GM21737 (cell line): ENCODE measurements around the gene TSC22D4.

ENCODE experiments used
- ATAC-seq: cut with Tn5 transposase; IDR thresholded peaks from one replicate; pipeline ENCODE4 v1.9.1; 2021; ENCODE audit warnings: mild to moderate bottlenecking, moderate library complexity; ENCODE audit not compliant: unreplicated experiment

Gene TSC22D4

GRCh38 chr7:100493476-100494264 lies 14.7 kb upstream of the TSC22D4 start:
- no peak for ATAC-seq

- no peak for ATAC-seq
Measured at GRCh38 chr7:100492738-100493475, 13.9 kb upstream of the TSC22D4 start.

DNA sequence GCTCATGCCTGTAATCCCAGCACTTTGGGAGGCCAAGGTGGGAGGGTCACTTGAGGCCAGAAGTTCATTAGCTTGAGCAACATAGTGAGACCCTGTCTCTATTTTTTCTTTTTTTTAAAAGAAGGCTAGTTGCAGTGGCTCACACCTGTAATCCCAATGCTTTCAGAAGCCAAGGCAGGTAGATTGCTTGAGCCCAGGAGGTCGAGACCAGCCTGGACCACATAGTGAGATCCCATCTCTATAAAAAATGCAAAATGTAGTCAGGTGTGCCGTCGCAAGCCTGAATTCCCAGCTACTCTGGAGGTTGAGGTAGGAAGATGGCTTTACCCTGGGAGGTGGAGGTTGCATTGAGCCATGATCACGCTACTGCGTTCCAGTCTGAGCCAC lies 12.2 kb upstream of the TSC22D4 start:
- no peak for ATAC-seq

DNA sequence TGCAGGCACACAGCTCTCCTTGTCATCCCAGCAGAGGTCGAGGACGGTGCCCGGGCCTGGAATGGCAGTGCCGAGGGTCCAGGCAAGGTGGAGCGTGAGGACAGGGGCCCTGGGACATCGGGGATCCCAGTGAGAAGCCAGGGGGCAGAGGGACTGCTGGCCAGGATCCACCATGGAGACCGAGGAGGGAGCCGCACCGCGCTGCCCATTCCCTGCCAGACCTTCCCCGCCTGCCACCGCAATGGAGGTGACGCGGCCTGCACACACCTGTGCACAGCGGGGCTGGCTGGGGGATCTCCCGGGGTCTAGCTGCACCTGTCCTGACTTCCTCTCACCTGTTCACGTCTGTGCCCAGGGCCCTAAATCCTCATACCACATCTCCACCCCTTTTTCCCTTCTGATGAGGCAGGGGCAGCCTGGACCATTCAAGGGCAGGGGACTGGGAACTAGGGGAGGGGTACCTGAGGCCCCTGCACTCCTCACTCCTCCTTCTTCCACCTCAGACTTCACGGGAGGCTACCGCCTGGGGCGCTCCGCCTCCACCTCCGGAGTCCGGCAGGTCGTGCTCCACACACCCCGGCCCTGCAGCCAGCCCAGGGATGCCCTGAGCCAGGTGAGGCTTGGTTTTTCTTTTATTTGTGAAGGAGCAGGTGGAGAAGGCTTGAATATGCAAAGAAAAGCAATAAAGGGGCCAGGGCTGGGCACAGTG lies 11.6 kb upstream of the TSC22D4 start:
- ATAC-seq = no peak

GRCh38 chr7:100489824-100490223 lies 10.8 kb upstream of the TSC22D4 start:
- ATAC-seq = no peak

DNA sequence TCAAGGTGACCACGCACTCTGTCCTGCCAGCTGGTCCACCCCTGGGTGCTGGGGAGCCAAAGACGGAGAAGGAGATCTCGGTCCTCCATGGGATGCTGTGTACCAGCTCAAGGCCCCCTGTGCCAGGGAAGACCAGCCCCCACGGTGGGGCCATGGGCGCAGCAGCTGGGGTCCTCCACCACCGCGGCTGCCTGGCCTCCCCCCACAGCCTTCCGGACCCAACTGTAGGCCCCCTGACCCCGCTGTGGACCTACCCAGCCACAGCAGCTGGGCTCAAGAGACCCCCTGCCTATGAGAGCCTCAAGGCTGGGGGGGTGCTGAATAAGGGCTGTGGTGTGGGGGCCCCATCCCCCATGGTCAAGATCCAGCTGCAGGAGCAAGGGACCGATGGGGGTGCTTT lies 10.1 kb upstream of the TSC22D4 start:
- ATAC-seq = no peak

GRCh38 chr7:100488333-100489095 lies 9.5 kb upstream of the TSC22D4 start:
- no peak for ATAC-seq

DNA sequence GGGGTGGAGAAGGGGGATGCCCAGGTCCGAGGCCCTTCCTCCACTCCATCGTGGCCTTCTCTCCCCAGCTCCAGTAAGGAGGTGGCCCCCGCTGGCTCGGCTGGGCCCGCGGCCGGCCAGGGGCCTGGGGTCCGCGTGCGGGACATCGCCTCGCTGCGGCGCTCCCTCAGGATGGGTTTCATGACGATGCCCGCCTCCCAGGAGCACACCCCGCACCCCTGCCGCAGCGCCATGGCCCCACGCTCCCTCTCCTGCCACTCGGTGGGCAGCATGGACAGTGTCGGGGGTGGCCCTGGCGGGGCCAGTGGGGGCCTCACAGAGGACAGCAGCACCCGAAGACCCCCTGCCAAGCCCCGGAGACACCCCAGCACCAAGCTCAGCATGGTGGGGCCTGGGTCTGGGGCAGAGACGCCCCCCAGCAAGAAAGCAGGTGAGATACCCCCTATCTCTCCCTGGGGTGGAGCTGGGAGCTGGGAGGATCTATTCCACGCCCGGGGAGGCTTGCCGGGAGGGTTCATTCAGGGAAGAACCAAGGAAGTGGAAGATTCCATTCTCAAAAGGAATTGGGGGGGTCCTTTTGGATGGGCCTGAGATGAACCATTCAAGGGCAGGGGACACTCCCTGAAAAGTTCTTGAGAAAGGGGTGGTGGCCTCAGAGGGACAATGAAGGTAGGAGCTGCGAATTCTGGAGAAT lies 7.9 kb upstream of the TSC22D4 start:
- ATAC-seq = no peak

- no peak for ATAC-seq
Measured at GRCh38 chr7:100486111-100486636, 7.2 kb upstream of the TSC22D4 start.

DNA sequence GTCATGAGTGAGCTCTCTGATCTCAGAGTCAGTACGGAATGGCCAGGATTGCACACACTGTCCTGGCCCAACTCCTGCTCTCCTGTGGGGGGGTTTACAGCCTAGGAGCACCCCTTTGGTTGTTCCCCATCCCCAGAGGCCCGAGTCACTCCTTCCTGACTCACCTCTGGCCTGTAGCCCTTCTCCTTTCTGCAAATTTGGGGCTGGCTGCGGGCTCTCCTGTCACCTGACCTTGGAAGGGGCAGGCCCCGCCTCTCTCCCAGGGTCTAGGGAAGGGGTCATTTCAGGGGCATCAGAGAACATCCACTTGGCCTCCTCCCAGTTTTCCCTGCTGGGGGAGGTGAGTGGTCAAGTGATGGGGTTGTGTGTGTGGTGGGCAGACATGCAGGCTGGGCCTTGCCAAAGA lies 6.5 kb upstream of the TSC22D4 start:
- ATAC-seq = no peak

- ATAC-seq = no peak
Measured at GRCh38 chr7:100484673-100485045, 5.6 kb upstream of the TSC22D4 start.

DNA sequence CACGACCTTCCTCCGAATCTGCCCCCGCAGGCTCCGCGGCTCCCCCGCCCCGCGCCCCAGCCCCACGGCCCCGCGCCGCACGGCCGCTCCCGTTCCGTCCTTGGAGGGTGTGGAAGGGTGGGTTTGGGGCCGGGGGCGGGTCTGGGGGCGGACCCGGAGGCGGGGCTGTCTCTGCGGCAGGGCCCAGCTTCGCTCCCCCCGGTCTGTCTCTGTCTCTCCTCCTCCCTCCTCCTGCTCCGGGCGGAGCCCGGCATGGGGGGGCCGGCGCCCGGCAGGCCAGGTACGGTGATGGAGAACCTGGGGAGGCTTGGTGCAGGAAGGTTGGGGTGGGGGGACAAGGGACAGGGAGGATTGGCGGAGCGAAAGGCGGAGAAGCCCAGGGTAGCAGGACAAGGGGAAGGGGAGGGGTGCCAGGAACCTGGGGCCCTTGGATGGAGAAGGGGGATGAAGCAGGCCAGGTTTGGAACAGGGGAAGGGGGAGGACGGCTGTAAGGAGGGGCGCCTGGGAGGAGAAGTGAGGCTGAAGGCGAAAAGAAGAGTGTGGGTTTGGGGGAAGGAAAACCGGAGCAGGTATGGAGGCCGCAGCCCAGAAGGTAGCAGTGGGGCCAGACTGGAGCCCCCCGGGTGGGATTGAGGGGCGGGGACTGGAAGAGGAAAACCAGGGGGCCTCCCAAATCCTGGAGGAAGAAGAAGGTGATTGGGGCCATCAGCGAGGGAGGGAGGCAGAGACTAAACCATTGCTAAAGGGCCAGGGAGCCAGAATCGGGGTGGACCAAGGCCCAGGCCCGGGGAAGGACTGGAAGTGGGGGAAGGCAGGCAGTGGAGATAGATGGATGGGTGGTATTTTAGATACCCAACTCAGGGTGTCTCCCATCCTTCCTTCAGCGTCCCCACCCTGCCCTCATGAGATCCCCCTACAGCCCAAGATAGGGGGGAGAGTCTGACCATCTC lies 5.0 kb upstream of the TSC22D4 start, which contains the start of gene NYAP1:
Gene NYAP1 (plus strand): TSS at position 206 of the 951 bp plus-strand sequence. CDS start 1,385 bp downstream, outside the sequence.
- peak; percentile 6 for ATAC-seq

DNA sequence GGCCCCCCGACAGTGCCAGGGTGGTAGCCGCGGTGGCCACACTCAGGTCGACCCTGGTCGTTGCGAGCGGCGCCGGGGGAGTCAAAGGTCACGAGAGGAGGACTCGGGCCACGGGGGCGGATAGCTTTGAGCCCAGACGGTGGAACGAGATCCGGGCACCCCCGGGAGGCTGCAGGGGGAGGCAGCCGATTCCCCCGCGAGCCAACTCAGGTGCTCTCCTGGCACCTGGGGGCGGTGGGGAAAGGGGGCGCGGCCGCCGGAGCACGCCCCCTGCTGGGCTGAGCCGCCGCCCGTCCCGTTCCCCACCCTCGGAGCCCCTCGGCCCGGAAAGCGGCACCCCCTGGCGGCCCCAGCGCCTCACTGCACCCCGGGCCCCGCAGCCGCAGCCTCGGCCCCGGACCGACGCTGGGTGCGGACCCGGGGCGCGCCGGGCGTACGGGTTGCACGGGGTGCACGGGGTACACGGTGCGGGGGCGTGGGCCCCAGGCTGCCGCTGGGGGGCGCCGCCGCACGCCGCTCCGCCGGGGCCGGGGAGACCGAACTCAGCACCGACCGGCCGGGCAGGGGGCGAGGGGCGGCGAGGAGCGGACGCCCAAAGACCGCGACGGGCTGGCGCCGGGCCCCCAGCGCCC lies 4.2 kb upstream of the TSC22D4 start:
- peak; percentile 53 for ATAC-seq

DNA sequence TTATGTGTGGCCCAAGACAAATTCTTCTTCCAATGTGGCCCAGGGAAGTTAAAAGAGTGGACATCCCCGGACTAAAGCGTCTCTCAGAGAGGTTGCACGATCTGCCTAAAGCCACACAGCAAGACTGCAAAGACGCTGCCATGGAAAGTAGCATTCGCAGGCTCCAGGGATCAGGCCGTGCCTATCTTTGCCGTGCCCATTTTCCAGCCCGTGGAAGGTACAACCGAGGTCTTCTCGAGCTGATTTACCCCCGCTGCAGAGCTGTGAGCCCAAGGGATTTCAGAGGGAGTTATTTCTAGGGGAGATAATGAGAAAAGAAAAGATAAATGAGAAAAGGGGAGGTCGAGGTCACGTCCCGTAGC lies 3.7 kb upstream of the TSC22D4 start:
- no peak for ATAC-seq

GRCh38 chr7:100481466-100481865 lies 2.5 kb upstream of the TSC22D4 start:
- ATAC-seq = no peak

DNA sequence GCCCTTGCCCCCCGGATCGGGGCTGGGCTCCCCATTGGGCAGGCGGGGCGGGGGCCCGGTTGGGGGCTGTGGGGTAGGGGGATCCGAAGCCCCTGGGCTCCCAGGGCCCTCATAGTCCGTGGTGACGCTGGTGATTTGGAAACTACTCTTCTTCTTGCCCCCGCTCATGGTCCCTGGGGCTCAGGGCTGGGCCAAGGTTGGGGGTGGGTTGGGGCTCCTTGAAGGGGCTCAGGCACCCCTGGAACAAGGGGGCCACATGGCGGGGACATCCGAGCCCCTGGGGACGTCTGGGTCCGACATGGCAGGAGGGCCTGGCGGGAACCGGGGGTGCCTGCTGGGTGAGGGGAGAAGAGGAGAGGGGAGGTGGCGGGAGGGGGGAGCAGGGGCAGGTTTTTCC lies 1.1 kb downstream of the TSC22D4 start:
- no peak for ATAC-seq

DNA sequence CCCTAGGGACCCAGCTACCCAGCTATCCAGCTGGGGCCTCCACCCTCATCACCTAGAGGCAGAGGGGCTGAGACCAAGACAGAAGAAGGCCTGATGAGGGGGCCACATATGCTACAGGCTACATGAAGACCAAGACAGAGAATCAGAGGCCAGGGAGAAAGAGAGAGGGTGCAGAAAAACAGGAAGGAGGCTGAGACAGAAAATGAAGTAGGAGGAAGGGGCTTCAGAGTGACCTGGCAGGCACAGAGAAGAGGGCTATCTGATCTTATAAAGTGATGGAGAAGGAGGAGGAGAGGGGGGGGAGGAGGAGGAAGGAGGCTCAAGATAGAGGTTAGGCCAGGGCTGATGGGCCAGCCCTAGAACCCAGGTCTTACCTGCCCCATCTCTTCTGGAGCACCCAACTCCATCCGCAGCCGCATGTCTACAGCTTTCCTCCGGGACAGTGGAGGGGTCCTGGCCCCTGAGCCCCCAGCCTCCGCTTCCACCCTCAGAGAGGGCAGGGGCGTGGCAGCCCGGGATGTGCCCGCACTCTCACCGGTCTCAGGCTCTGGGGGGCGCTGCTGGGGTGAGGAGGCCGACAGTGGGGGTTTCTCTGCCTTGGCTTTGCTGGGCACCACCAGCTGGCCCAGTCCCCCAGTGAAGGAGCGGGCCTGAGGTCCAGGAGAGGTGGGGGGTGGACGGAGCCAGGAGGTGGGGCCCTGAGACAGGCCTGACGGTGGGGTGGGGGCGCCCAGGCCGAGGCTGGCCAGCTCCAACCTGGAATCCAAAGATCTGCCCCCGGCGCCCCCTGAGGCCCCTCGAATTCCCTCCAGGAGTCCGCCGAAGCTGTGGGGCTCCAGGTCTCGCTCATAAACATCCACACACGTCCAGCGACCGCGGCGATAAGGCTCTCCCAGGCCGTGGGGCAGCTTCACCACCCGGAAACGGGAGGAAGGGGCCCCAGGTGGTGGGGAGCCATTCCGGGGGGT lies 1.8 kb downstream of the TSC22D4 start:
- ATAC-seq = no peak
